ENCODE measurements around the gene NAGA. TPM values are rescaled to one million over a fixed set of nuclear protein-coding genes. Genes with fewer than 3 reads are reported as not detected.

The NAGA gene
- 7.0 to 7.9 TPM (median 7.6 TPM) in 5 replicates for total RNA-seq (2022; extraction: Qiagen RNA extraction; ENCODE audit: low read depth)

GRCh38 chr22:42070517-42071422, at the start of gene NAGA:
Gene NAGA (minus strand): TSS chr22:42070812. CDS start chr22:42070297, 515 bp downstream.

GRCh38 chr22:42090596-42091454, 20.2 kb upstream of the NAGA start, which contains the start of gene NDUFA6:
Gene NDUFA6 (minus strand): TSS chr22:42090772. CDS start chr22:42090744, 28 bp downstream.

GRCh38 chr22:42079319-42080251, 9.0 kb upstream of the NAGA start, which contains the start of gene SMDT1:
Gene SMDT1 (plus strand): TSS chr22:42079700. CDS start chr22:42079769, 69 bp downstream.

DNA sequence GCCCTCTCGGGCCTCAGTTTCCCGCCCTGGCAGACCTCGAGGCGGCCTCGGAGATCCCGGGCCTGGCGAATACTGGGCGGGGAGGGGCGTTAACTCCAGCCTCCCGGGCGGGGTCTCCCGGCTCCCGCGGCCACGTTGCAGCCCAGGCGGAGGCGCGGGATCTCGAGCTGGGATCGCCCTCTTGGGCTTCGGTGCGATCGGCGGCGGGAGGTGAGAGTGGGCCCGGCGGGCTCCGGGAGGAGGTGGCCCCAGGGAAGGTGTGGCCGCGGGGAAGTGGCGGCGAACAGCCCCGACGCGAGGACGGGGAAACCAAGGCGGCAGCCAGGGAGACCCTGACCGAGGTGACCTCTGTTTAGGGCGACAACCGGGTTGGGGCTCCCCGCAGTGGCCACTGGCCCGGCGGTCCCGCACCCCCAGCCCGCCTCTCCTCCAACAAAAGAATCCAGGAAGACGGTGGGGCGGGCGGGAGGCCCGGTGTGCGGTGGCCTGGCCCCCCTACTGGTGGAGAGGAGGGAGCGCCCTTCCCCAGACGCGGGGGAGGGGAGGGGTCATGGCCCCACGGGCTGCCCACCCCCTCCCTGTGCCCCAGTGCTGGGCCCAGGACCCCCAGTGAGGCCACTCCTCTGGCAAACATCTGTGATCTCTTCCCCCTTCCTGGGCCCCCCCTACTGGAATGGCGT, 3.7 kb upstream of the NAGA start, which contains the start of gene PHETA2:
Gene PHETA2 (plus strand): TSS at position 117 of the 680 bp plus-strand sequence. CDS start 3,046 bp downstream, outside the sequence.

Other genes starting within 250 kb of the NAGA start
- 26.0 to 32.1 TPM (median 31.0 TPM) in 5 replicates for gene SREBF2, start 237.7 kb downstream of the NAGA start, total RNA-seq (2022; extraction: Qiagen RNA extraction; ENCODE audit: low read depth)
- gene SHISA8, start 155.7 kb downstream of the NAGA start, total RNA-seq (2022; extraction: Qiagen RNA extraction; ENCODE audit: low read depth) = 0.14 to 0.38 TPM (median 0.21 TPM) in 4 of 5 replicates, not detected in the other
- 0.14 to 0.31 TPM (median 0.19 TPM) in 5 replicates for gene TNFRSF13C, start 144.0 kb downstream of the NAGA start, total RNA-seq (2022; extraction: Qiagen RNA extraction; ENCODE audit: low read depth)
- 31.5 to 39.1 TPM (median 36.7 TPM) in 5 replicates for gene CENPM, start 123.7 kb downstream of the NAGA start, total RNA-seq (2022; extraction: Qiagen RNA extraction; ENCODE audit: low read depth)
- 1.2 to 1.7 TPM (median 1.3 TPM) in 5 replicates for gene SEPTIN3, start 101.4 kb downstream of the NAGA start, total RNA-seq (2022; extraction: Qiagen RNA extraction; ENCODE audit: low read depth)
- 0.14 to 0.17 TPM (median 0.15 TPM) in 3 of 5 replicates, not detected in the others for gene WBP2NL, start 72.0 kb downstream of the NAGA start, total RNA-seq (2022; extraction: Qiagen RNA extraction; ENCODE audit: low read depth)
- not detected in 5 replicates for gene PHETA2, start 3.4 kb upstream of the NAGA start, total RNA-seq (2022; extraction: Qiagen RNA extraction; ENCODE audit: low read depth)
- 28.3 to 43.2 TPM (median 40.9 TPM) in 5 replicates for gene SMDT1, start 8.9 kb upstream of the NAGA start, total RNA-seq (2022; extraction: Qiagen RNA extraction; ENCODE audit: low read depth)
- 63.8 to 70.3 TPM (median 66.2 TPM) in 5 replicates for gene NDUFA6, start 20.0 kb upstream of the NAGA start, total RNA-seq (2022; extraction: Qiagen RNA extraction; ENCODE audit: low read depth)
- 0.13 to 0.66 TPM (median 0.38 TPM) in 5 replicates for gene CYP2D6, start 60.0 kb upstream of the NAGA start, total RNA-seq (2022; extraction: Qiagen RNA extraction; ENCODE audit: low read depth)
- gene TCF20, start 199.8 kb upstream of the NAGA start, total RNA-seq (2022; extraction: Qiagen RNA extraction; ENCODE audit: low read depth) = 12.7 to 16.1 TPM (median 15.9 TPM) in 5 replicates